ENCODE data around the gene TMPO. TPM values are rescaled to one million over a fixed set of nuclear protein-coding genes. Genes with fewer than 3 reads are reported as not detected.

Gene TMPO
- total and polyA plus RNA-seq, 5 donors = 14.8 to 28.9 (median 19.8) TPM

DNA sequence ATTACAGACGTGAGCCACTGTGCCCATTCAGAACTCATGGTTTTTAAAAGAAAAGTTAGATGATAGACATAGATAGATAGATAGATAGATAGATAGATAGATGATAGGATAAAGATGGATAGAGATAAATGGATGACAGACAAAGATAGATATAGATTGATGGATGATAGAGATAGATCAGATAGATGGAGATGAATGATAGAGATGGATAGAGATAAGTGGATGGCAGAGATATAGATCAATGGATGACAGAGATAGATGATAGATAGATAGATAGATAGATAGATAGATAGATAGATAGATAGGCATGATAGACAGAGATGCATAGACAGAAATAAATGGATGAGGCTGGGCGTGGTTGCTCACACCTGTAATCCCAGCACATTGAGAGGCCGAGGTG is 64.4 kb downstream of the TMPO start:
- intact Hi-C loops (cut with DNase I) = no loop called here
- ATAC-seq = no peak
- no peaks in the 10 kb centered on the region for H3K27me3 ChIP-seq (ENCODE audit: control insufficient read depth, insufficient read depth)
- H3K9me3 ChIP-seq (ENCODE audit: control insufficient read depth, low read length) = no peaks in the 10 kb centered on the region
- 91% methylated on average over 3 of the region's 3 CpGs for WGBS
- DNase-seq = no peak
- H3K27ac ChIP-seq (ENCODE audit: low read length) = no peak overlapping the region
- H3K4me3 ChIP-seq (ENCODE audit: low read length) = no peak overlapping the region
- H3K4me1 ChIP-seq (ENCODE audit: control insufficient read depth, insufficient read depth, low read length) = no peaks in the 10 kb centered on the region

DNA sequence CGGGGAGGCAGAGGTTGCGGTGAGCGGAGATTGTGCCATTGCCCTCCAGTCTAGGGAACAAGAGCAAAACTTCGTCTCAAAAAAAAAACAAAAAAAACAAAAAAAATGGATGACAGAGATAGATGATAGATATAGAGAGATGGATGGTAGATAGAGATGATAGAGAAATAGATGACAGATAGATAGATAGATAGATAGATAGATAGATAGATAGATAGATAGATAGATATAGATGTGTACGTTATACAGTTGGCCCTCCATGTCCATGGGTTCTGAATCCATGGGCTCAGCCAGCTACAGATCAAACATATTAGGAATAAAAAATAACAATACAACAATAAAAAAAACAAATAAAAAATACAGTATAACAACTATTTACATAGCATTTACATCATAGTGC is 65.3 kb downstream of the TMPO start:
- Histone ChIP-seq H3K27ac (ENCODE audit: low read length) (no peak overlapping the region), H3K4me1 (ENCODE audit: control insufficient read depth, insufficient read depth, low read length) (no peaks in the 10 kb centered on the region), H3K9me3 (ENCODE audit: control insufficient read depth, low read length) (no peaks in the 10 kb centered on the region), H3K4me3 (ENCODE audit: low read length) (no peak overlapping the region), H3K27me3 (ENCODE audit: control insufficient read depth, insufficient read depth) (no peaks in the 10 kb centered on the region)
- intact Hi-C loops (cut with DNase I) = no loop called here
- ATAC-seq = no peak
- WGBS = 96% methylated on average over 5 of the region's 5 CpGs
- no peak for DNase-seq

DNA sequence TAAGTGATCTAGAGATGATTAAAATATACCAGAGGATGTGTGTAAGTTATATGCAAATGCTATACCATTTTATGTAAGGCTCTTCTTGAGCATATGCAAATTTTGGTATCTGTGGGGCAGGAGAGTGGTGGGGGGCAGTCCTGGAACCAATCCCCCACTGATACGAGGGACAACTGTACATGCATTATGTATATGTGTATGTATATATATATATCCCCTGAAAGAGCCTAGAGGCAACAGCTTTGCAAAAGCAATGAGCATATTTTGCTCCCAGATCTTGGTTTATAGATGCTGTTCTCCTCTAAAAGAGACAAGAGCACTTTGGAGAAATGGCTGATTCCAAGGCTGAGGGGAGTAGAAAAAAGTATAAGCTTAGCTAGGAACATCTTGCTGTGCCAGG is 65.7 kb downstream of the TMPO start:
- no peak overlapping the region for H3K27ac ChIP-seq (ENCODE audit: low read length)
- 80% methylated on average over 1 of the region's 1 CpG for WGBS
- ATAC-seq = no peak

DNA sequence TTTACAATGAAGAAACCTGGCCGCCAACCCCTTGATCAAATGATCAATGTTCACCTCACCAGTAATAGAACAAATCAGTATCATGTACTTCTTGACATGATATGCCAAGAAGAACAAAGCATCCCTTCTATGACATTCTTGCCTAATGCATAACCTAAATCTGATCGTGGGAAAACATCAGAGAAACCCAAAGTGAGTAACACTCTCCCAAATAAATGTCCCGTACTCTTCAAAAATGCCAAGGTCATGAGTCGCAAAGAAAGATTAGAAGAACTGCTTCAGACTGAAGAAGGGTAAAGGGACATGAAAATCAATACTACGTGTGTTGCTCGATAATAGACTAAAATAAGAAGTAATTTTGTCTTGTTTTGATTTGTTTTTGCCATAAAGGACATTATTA is 66.7 kb downstream of the TMPO start:
- WGBS = 80% methylated on average over 6 of the region's 6 CpGs
- Histone ChIP-seq H3K27me3 (ENCODE audit: control insufficient read depth, insufficient read depth) (no peaks in the 10 kb centered on the region), H3K27ac (ENCODE audit: low read length) (no peak overlapping the region), H3K4me1 (ENCODE audit: control insufficient read depth, insufficient read depth, low read length) (no peaks in the 10 kb centered on the region), H3K9me3 (ENCODE audit: control insufficient read depth, low read length) (no peaks in the 10 kb centered on the region), H3K4me3 (ENCODE audit: low read length) (no peak overlapping the region)
- intact Hi-C loops (cut with DNase I) = no loop called here
- no peak for ATAC-seq
- no peak for DNase-seq

More for the DNA sequence above, 65.7 kb downstream of the TMPO start:
- intact Hi-C loops (cut with DNase I) = no loop called here
- no peaks in the 10 kb centered on the region for H3K9me3 ChIP-seq (ENCODE audit: control insufficient read depth, low read length)
- H3K27me3 ChIP-seq (ENCODE audit: control insufficient read depth, insufficient read depth) = no peaks in the 10 kb centered on the region
- no peak overlapping the region for H3K4me3 ChIP-seq (ENCODE audit: low read length)
- H3K4me1 ChIP-seq (ENCODE audit: control insufficient read depth, insufficient read depth, low read length) = no peaks in the 10 kb centered on the region
- no peak for DNase-seq

DNA sequence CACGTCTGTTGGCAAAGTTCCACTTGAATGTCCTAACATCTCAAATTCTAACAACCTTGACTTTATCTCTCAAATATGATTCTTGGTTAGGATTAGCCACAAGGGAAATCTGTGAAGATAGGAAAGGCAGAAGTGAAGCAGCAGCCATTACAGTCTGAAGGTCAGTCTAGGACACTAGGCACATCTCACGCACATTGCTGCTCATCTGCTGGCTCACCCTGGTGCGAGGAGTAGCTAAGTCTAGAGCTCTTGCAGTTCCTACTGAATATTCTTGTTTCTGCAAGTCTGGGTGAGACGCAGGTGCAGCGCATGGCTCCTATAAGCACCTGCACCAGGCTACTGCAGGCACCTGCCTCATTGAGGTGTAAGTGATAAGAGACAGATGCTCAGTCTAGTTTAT is 71.7 kb downstream of the TMPO start:
- no peak for DNase-seq
- WGBS = 78% methylated on average over 5 of the region's 5 CpGs
- no peak for ATAC-seq
- H3K27me3 ChIP-seq (ENCODE audit: control insufficient read depth, insufficient read depth) = no peaks in the 10 kb centered on the region
- intact Hi-C loops (cut with DNase I) = no loop called here
- no peaks in the 10 kb centered on the region for H3K9me3 ChIP-seq (ENCODE audit: control insufficient read depth, low read length)
- H3K4me3 ChIP-seq (ENCODE audit: low read length) = no peak overlapping the region
- H3K4me1 ChIP-seq (ENCODE audit: control insufficient read depth, insufficient read depth, low read length) = no peaks in the 10 kb centered on the region
- H3K27ac ChIP-seq (ENCODE audit: low read length) = no peak overlapping the region

DNA sequence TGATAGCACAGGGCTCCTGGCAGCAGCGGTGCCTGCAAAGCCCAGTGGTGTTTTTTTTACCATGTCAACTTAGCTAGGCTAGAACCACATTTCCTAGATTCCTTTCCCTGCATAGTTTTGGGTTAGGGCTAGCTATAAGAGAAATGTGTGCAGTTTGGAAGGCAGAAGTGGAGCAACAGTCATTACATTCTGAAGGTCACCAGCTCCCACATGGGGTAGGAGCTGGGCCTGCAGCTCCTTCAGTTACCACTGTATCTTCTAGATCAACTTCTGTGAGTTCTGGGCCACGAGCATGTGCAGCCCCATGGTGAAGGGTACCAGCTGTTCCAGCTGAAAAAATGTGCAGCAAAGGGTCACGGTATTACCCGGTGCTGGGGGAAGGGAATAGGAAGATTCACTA is 75.8 kb downstream of the TMPO start:
- H3K27me3 ChIP-seq (ENCODE audit: control insufficient read depth, insufficient read depth) = no peaks in the 10 kb centered on the region
- no peak overlapping the region for H3K27ac ChIP-seq (ENCODE audit: low read length)
- ATAC-seq (no peak), DNase-seq (no peak)
- H3K4me1 ChIP-seq (ENCODE audit: control insufficient read depth, insufficient read depth, low read length) = no peaks in the 10 kb centered on the region
- no peak overlapping the region for H3K4me3 ChIP-seq (ENCODE audit: low read length)
- intact Hi-C loops (cut with DNase I) = loop anchor here in 2 of 4 donors (10.0 kb wide), 1 partner anchor 54 kb away; the partner anchor contains the start of genes APAF1 (in 2 of the 2) and IKBIP (in 2 of the 2)
- no peaks in the 10 kb centered on the region for H3K9me3 ChIP-seq (ENCODE audit: control insufficient read depth, low read length)
- 69% methylated on average over 4 of the region's 4 CpGs for WGBS

DNA sequence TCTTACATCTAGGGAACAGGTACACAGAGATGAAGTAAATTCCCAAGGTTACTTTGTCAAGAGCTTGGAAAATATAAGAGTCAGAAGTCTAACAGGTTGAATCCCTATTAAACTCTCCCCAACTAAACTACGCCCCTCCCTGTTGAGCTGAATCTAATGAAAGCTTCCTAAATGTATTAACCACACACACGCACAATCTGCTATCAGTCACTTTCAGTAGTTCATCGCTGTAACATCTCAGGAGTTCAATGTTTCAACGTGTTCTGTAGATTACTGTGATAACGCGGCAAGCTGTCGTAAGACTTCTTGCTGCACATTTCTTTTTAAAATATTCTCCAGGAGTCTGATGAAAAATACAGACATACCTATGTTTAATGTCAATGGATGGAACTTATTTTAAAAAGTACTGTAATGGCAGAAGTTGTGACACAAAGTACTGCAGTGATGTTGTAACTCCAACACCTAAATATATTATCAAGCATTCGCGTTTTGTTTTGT is 77.5 kb downstream of the TMPO start:
- peak overlapping the region; percentile 62 for H3K27ac ChIP-seq (ENCODE audit: low read length)
- ATAC-seq (no peak), DNase-seq (no peak)
- no peaks in the 10 kb centered on the region for H3K27me3 ChIP-seq (ENCODE audit: control insufficient read depth, insufficient read depth)
- H3K4me3 ChIP-seq (ENCODE audit: low read length) = peak overlapping the region; percentile 68
- WGBS = 30% methylated on average over 9 of the region's 9 CpGs
- intact Hi-C loops (cut with DNase I) = loop anchor here in 2 of 4 donors (10.0 kb wide), 1 partner anchor 52 kb away; the partner anchor contains the start of genes APAF1 (in 2 of the 2) and IKBIP (in 2 of the 2)
- no peaks in the 10 kb centered on the region for H3K9me3 ChIP-seq (ENCODE audit: control insufficient read depth, low read length)
- no peaks in the 10 kb centered on the region for H3K4me1 ChIP-seq (ENCODE audit: control insufficient read depth, insufficient read depth, low read length)

DNA sequence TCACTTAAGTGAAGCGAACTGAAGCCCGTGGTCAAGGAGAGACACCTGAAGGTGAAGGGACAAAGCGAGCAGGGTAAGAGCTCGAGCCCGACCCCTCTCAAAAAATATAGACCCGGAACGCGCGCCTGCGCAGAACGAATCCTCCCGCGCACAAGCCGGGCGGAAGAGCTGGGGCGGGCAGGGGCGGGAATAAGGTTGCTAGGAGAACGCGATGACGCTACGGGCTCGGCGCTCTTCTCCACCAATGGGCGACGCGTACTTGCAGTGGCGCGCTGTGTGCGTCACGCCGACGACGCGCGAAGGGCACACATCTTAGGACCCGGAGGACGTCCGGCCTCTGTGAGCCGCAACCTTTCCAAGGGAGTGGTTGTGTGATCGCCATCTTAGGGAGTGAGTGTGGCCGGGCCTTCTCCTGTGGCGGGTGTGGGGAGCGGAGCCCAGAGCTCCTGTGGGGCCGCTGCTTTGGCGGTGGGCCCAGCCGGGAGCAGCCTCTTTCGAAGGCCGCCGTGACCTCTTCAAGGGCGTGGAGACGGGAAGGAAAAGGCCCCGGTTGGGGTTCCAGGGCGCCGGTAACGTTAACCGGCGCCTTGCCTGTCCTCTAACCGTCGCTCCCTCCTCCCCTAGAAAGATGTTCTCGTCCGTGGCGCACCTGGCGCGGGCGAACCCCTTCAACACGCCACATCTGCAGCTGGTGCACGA is 78.1 kb downstream of the TMPO start, which contains the start of gene SLC25A3:
TSS of gene SLC25A3 (plus strand) at position 336 of the 699 bp plus-strand sequence. CDS start at position 629, 293 bp downstream.
- peak; percentile 98 to 99 (median 99) for DNase-seq
- H3K4me3 ChIP-seq (ENCODE audit: low read length) = peak within 1 kb of the TSS; percentile 82
- ATAC-seq = peak; percentile 99 to 100
- no peaks in the 10 kb centered on the region for H3K4me1 ChIP-seq (ENCODE audit: control insufficient read depth, insufficient read depth, low read length)
- intact Hi-C loops (cut with DNase I) = loop anchor here in 2 of 4 donors (10.0 kb wide), 1 partner anchor 51 kb away; the partner anchor contains the start of genes APAF1 (in 2 of the 2) and IKBIP (in 2 of the 2)
- under 1% methylated on average over 67 of the region's 67 CpGs for WGBS
- no peaks in the 10 kb centered on the region for H3K9me3 ChIP-seq (ENCODE audit: control insufficient read depth, low read length)
- H3K27me3 ChIP-seq (ENCODE audit: control insufficient read depth, insufficient read depth) = no peaks in the 10 kb centered on the region
- H3K27ac ChIP-seq (ENCODE audit: low read length) = peak within 1 kb of the TSS; percentile 98

DNA sequence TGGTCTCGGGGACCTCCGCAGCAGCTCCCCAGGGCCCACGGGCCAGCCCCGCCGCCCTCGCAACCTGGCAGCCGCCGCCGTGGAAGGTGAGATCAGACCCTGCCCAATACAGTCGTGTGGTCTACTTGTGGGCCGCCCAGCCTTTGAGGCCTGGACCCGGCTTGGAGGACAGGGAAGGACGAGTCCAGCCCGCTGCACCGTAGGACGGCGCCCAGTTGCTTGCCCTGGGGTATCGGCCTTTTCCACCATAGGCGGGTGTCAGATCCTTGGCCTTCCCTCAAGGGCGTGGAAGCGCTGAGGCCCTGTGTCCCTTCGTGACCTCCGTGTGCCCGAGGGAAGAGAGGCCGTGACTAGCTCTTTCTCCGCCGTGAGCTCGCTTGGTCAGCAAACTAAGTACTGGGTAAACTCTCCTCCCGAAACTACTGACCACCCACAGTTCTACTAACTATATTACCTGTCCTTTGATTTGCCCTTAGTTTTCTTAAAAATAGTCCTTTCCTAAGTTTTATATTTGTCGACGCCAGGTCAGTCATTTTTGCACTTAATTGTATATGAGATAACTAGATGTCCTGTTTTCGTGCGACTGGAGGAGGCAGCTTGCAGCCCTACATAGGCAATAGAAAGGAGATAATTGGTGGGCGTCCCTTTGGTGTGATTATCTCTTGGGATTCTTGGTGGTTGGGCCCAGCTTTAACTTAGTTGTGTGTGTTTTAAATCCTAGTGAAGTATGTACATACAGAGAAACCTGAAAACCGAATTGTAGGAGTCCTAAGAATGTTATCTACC is 78.9 kb downstream of the TMPO start:
- no peaks in the 10 kb centered on the region for H3K9me3 ChIP-seq (ENCODE audit: control insufficient read depth, low read length)
- DNase-seq = peak; percentile 72 to 83 (median 80)
- peak; percentile 69 to 76 for ATAC-seq
- intact Hi-C loops (cut with DNase I) = loop anchor here in 2 of 4 donors (10.0 kb wide), 1 partner anchor 51 kb away; the partner anchor contains the start of genes APAF1 (in 2 of the 2) and IKBIP (in 2 of the 2)
- H3K4me3 ChIP-seq (ENCODE audit: low read length) = peak overlapping the region; percentile 82
- under 1% methylated on average over 35 of the region's 35 CpGs for WGBS
- peak overlapping the region; percentile 98 for H3K27ac ChIP-seq (ENCODE audit: low read length)
- H3K27me3 ChIP-seq (ENCODE audit: control insufficient read depth, insufficient read depth) = no peaks in the 10 kb centered on the region
- no peaks in the 10 kb centered on the region for H3K4me1 ChIP-seq (ENCODE audit: control insufficient read depth, insufficient read depth, low read length)

DNA sequence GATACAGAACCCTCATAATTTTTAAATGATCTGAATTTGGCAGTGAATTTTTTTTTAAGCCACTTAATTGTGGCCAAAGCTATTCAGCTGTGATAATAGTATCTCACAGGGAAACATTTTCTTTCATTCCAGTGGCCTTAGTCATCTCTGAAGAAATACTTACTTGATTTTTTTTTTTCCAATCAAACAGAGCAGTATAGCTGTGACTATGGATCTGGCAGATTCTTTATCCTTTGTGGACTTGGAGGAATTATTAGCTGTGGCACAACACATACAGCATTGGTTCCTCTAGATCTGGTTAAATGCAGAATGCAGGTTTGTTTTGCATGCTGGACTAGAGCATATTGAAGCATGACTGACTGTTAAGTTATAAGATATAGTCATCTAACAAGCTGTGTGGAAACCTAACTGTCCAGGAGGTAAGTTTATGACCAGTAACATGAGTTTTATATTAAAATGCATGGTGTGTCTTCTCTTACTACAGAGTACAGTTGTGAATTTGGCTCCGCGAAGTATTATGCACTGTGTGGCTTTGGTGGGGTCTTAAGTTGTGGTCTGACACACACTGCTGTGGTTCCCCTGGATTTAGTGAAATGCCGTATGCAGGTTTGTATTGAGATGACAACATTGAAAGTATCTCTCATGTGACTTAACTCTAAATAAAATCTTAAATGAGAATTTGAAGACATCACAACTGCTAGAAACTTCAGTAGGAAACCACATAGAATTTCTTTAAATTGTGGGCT is 80.0 kb downstream of the TMPO start:
- ATAC-seq (no peak), DNase-seq (no peak)
- peak overlapping the region; percentile 82 for H3K4me3 ChIP-seq (ENCODE audit: low read length)
- H3K9me3 ChIP-seq (ENCODE audit: control insufficient read depth, low read length) = no peaks in the 10 kb centered on the region
- 40% methylated on average over 3 of the region's 3 CpGs for WGBS
- H3K27ac ChIP-seq (ENCODE audit: low read length) = no peak overlapping the region
- no peaks in the 10 kb centered on the region for H3K4me1 ChIP-seq (ENCODE audit: control insufficient read depth, insufficient read depth, low read length)
- H3K27me3 ChIP-seq (ENCODE audit: control insufficient read depth, insufficient read depth) = no peaks in the 10 kb centered on the region
- intact Hi-C loops (cut with DNase I) = loop anchor here in 2 of 4 donors (10.0 kb wide), 1 partner anchor 49 kb away; the partner anchor contains the start of genes APAF1 (in 2 of the 2) and IKBIP (in 2 of the 2)
